Measurements from ENCODE around the gene KRT39. TPM values are rescaled to one million over a fixed set of nuclear protein-coding genes. Genes with fewer than 3 reads are reported as not detected.

KRT39 gene
- polyA plus RNA-seq: 0.05 TPM in 1 of 3 replicates, not detected in the others
- polyA plus RNA-seq (2011; ENCODE audit: low read depth): not detected
- polyA plus RNA-seq (2011; cell fraction: cytosol; rRNA removed): not detected in 2 replicates
- polyA plus RNA-seq (2011; cell fraction: nucleus; rRNA removed): not detected in 2 replicates
- polyA plus RNA-seq (2012; ENCODE audit: low replicate concordance): not detected in 2 replicates
- polyA minus RNA-seq: not detected in 3 replicates
- polyA minus RNA-seq (2011; cell fraction: cytosol; rRNA and poly(A)+ RNA removed): not detected
- not detected in 2 replicates for polyA minus RNA-seq (2011; cell fraction: nucleus; rRNA and poly(A)+ RNA removed)

DNA sequence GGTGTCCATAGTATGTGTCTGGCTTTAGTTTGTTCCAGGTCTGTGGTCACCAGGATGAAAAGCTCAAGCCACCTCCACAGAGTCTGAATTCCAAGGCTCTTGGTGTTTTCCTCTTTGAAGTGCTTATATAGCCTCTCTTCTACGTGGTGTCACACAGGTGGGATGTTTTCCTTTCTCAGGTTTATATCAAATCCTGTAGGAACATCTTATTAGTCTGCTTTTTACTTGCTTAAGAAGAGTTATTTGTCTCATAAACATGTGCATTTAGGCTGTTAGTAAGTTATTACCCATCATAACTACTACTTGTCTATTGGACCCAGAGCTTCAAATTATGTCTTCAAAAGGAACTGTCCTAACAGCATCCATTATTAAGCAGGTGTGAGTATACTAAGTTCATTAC lies at the start of gene KRT39:
Gene KRT39, minus strand, starts transcription at position 101 of the 400 bp plus-strand sequence. Its CDS starts 92 bp downstream, at position 9.
- Histone ChIP-seq H2AFZ (ENCODE audit: control insufficient read depth, low read length) (no peak within 1 kb of the TSS), H3K9me3 (ENCODE audit: control insufficient read depth, low read depth, low read length) (no peaks in the 10 kb centered on the region)
- dilution Hi-C loops (cut with MboI; ENCODE audit: extremely low pct_ligation_motif_present, low sequenced_read_pairs): no loop called here

DNA sequence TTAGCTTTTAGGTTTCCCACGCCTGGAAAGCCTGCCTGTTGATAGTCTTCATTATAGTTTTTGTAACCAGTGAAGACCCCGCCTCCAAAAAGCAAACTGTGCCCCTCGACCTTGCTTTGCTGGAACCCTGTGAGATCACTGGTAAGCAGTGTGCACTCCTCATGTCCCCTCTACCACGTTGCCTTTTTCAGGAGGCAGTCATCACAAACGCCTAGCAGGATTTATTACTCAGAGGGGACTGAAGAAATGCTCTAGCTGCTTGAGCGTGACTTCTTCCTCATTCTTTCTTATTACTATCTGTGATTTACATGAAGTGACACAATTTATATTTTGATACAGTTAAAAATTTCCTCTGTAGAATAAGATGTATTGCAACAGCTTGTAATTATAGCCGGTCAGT lies 48.7 kb upstream of the KRT39 start:
- FAIRE-seq (no peak), DNase-seq (ENCODE audit: low read depth, low spot score) (no peak)
- no peak overlapping the region for H3K4me2 ChIP-seq (ENCODE audit: control insufficient read depth, extremely low read depth, insufficient read depth, low read depth, low read length)
- H2AFZ ChIP-seq (ENCODE audit: control insufficient read depth, low read length): no peak overlapping the region
- H3K27ac ChIP-seq (ENCODE audit: control insufficient read depth, insufficient read depth, low read length): no peak overlapping the region
- TF ChIP-seq, protein P1, sequence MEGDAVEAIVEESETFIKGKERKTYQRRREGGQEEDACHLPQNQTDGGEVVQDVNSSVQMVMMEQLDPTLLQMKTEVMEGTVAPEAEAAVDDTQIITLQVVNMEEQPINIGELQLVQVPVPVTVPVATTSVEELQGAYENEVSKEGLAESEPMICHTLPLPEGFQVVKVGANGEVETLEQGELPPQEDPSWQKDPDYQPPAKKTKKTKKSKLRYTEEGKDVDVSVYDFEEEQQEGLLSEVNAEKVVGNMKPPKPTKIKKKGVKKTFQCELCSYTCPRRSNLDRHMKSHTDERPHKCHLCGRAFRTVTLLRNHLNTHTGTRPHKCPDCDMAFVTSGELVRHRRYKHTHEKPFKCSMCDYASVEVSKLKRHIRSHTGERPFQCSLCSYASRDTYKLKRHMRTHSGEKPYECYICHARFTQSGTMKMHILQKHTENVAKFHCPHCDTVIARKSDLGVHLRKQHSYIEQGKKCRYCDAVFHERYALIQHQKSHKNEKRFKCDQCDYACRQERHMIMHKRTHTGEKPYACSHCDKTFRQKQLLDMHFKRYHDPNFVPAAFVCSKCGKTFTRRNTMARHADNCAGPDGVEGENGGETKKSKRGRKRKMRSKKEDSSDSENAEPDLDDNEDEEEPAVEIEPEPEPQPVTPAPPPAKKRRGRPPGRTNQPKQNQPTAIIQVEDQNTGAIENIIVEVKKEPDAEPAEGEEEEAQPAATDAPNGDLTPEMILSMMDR (optimal IDR thresholded peaks at IDR 0.05 in 1 of 3, IDR thresholded peaks at IDR 0.05 in 1 of 3, conservative IDR thresholded peaks at IDR 0.05 in 1 of 3; ENCODE audit: extremely low read depth in 1 of 3, insufficient read depth in 2 of 3, low read length in 3 of 3): no peak
- TF ChIP-seq EZH2 (IDR thresholded peaks at IDR 0.05; ENCODE audit: low read length): no peak
- H3K4me3 ChIP-seq (ENCODE audit: control insufficient read depth in 2 of 3, extremely low read depth in 1 of 3, insufficient read depth in 2 of 3, low read depth in 1 of 3, low read length in 3 of 3): no peak overlapping the region
- H3K9me1 ChIP-seq (ENCODE audit: control insufficient read depth, extremely low read depth, insufficient read depth, low read length): no peaks in the 10 kb centered on the region
- H3K36me3 ChIP-seq (ENCODE audit: control insufficient read depth in 2 of 2, extremely low read depth in 1 of 2, insufficient read depth in 2 of 2, low read length in 2 of 2): no peaks in the 10 kb centered on the region
- H3K4me1 ChIP-seq (ENCODE audit: control insufficient read depth, extremely low read depth, insufficient read depth, low read length): no peaks in the 10 kb centered on the region
- no peak overlapping the region for H3K9ac ChIP-seq (ENCODE audit: control insufficient read depth, extremely low read depth, insufficient read depth, low read length)
- H3K79me2 ChIP-seq (ENCODE audit: control insufficient read depth, insufficient read depth, low read length): no peaks in the 10 kb centered on the region
- no peaks in the 10 kb centered on the region for H4K20me1 ChIP-seq (ENCODE audit: control insufficient read depth, extremely low read depth, insufficient read depth, low read length)
- no peaks in the 10 kb centered on the region for H3K27me3 ChIP-seq (ENCODE audit: control insufficient read depth, extremely low read depth, insufficient read depth, low read length)
- dilution Hi-C loops (cut with MboI; ENCODE audit: extremely low pct_ligation_motif_present, low sequenced_read_pairs): no loop called here
- H3K9me3 ChIP-seq (ENCODE audit: control insufficient read depth, low read depth, low read length): no peaks in the 10 kb centered on the region

More for the DNA sequence above, at the start of gene KRT39:
- Histone ChIP-seq H3K27ac (ENCODE audit: control insufficient read depth, insufficient read depth, low read length) (no peak within 1 kb of the TSS), H3K4me1 (ENCODE audit: control insufficient read depth, extremely low read depth, insufficient read depth, low read length) (no peaks in the 10 kb centered on the region), H3K36me3 (ENCODE audit: control insufficient read depth in 2 of 2, extremely low read depth in 1 of 2, insufficient read depth in 2 of 2, low read length in 2 of 2) (no peaks in the 10 kb centered on the region), H3K79me2 (ENCODE audit: control insufficient read depth, insufficient read depth, low read length) (no peaks in the 10 kb centered on the region), H3K9ac (ENCODE audit: control insufficient read depth, extremely low read depth, insufficient read depth, low read length) (no peak within 1 kb of the TSS), H3K4me2 (ENCODE audit: control insufficient read depth, extremely low read depth, insufficient read depth, low read depth, low read length) (no peak within 1 kb of the TSS), H3K9me1 (ENCODE audit: control insufficient read depth, extremely low read depth, insufficient read depth, low read length) (no peaks in the 10 kb centered on the region), H4K20me1 (ENCODE audit: control insufficient read depth, extremely low read depth, insufficient read depth, low read length) (no peaks in the 10 kb centered on the region), H3K27me3 (ENCODE audit: control insufficient read depth, extremely low read depth, insufficient read depth, low read length) (no peaks in the 10 kb centered on the region), H3K4me3 (ENCODE audit: control insufficient read depth in 2 of 3, extremely low read depth in 1 of 3, insufficient read depth in 2 of 3, low read depth in 1 of 3, low read length in 3 of 3) (no peak within 1 kb of the TSS)
- TF ChIP-seq, protein P1 (optimal IDR thresholded peaks at IDR 0.05 in 1 of 3, IDR thresholded peaks at IDR 0.05 in 1 of 3, conservative IDR thresholded peaks at IDR 0.05 in 1 of 3; ENCODE audit: extremely low read depth in 1 of 3, insufficient read depth in 2 of 3, low read length in 3 of 3): no peak
- TF ChIP-seq EZH2 (IDR thresholded peaks at IDR 0.05; ENCODE audit: low read length): no peak
- no peak for FAIRE-seq
- no peak for DNase-seq (ENCODE audit: low read depth, low spot score)
